CD4-positive, alpha-beta T cell treated with Interferon alpha-2 for 1 hour (primary cell): ENCODE results near the gene MAP4K3.
"Not testable (repeated sequence)": the region's sequence is repeated elsewhere in the genome, so short reads cannot be mapped to it uniquely, and the experiment has no call there.

Experiments
- DNase-seq, 2 donors: peaks; one replicate each; pipeline ENCODE4 v3.0.0-alpha.2; 2020 to 2022

The MAP4K3 gene

DNA sequence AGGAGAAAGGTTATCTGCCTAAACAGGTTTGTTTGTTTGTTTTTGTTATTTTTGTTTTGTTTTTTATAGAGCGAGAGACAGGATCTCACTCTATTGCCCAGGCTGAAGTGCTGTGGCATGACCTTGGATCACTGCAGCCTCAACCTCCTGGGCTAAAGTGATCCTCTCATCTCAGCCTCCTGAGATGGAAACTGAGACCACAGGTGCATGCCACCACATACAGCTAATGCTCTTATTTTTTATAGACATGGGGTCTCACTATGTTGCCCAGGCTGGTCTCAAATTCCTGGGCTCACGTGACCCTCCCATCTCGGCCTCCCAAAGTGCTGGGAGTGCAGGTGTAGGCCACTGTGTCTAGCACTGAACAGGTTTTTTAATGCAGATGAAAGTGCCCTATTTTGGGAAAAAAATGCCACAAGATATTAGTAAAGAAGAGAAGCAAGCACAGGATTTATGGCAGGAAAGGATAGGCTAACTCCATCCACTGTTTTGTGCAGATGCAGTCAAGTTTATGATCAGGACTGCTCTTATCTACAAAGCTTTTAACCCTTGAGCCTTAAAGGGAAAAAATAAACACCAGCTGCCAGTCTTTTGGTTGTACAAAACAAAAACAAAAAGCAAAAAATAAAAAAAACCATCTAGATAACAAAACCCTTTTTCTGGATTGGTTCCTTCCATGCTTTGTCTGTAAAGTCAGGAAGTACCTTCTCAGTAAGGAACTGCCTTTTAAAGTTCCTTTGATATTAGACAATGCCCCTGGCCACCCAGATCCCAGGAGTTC is 29.4 kb downstream of the MAP4K3 start:
- DNase-seq = no peak

- no peak for DNase-seq
These were observed 31.7 kb downstream of the MAP4K3 start for GRCh38 chr2:39405364-39405763.

GRCh38 chr2:39403311-39403710 is 33.8 kb downstream of the MAP4K3 start:
- DNase-seq = no peak

DNA sequence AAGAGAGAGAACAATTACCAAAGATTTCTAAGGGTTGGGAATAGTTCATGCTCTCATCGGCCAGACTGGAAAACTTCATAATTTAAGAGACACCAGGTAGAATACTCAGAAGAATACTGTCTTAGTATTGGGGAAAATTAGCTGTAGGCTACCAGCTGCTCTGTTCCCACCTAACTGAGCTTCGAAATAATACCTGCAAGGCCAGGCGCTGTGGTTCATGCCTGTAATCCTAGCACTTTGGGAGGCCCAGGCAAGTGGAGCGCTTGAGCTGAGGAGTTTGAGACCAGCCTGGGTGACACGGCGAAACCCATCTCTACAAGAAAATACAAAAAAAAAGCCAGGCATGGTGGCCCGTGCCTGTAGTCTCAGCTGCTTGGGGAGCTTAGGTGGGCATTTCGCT is 35.8 kb downstream of the MAP4K3 start:
- no peak for DNase-seq

- DNase-seq = no peak
These were observed 37.5 kb downstream of the MAP4K3 start for GRCh38 chr2:39399570-39399969.

DNA sequence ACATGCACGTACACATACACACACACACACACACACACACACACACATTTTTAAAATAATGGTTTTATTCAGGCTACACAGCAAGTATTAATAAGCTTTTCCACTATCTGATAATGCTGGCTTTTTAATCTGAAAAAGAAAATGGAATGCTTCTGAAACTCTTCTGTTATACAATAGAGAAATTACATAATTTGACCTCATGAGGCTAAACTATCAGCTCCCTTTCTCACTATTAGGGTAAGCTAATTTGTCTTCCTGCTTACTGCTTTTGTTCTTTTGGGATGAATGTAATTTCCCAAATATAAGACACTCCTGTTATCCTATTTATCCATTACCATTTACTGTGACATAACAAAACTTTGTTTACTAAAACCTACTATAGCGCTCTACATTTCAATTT is 41.8 kb downstream of the MAP4K3 start:
- DNase-seq = no peak

- DNase-seq = no peak
These were observed 42.5 kb downstream of the MAP4K3 start for GRCh38 chr2:39394516-39394961.

- no peak for DNase-seq
These were observed 44.4 kb downstream of the MAP4K3 start for GRCh38 chr2:39392672-39393071.

GRCh38 chr2:39390216-39390615 is 46.9 kb downstream of the MAP4K3 start:
- DNase-seq = no peak

- DNase-seq = no peak
These were observed 51.0 kb downstream of the MAP4K3 start for GRCh38 chr2:39386064-39386463.

DNA sequence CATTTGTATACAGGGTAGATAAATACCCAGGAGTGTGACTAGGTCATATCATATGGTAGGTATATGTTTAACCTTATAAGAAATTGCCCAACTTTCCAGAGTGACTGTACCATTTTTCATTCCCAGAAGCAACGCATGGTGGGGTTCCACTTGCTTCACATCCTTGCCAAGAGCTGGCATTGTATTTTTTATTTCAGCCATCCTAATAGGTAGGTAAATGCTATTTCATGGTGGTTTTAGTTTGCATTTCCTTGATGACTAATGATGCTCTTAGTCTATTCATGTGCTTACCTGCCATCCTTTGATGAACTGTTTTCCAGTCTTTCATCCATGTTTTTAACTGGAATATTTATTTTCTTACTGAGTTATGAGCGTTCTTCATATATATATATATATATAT is 51.9 kb downstream of the MAP4K3 start:
- no peak for DNase-seq

GRCh38 chr2:39384071-39384470 is 53.0 kb downstream of the MAP4K3 start:
- DNase-seq = not testable (repeated sequence)

DNA sequence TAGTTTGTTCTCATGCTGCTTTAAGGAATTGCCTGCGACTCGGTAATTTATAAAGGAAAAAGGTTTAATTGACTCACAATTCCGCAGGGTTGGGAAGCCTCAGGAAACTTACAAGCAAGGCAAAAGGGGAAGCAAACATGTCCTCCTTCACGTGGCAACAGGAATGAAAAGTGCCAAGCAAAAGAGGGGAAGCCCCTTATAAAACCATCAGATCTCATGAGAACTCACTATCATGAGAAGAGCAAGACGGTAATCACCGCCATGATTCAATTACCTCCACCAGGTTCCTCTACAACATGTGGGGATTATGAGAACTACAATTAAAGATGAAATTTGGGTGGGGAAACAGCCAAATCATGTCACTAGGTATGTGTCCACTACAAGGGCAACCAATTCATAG is 53.9 kb downstream of the MAP4K3 start:
- no peak for DNase-seq

- no peak for DNase-seq
These were observed 55.4 kb downstream of the MAP4K3 start for GRCh38 chr2:39381653-39382052.

GRCh38 chr2:39380525-39381150 is 56.4 kb downstream of the MAP4K3 start:
- DNase-seq = no peak

GRCh38 chr2:39379643-39380524 is 57.2 kb downstream of the MAP4K3 start:
- peak in 1 of 2 donors; percentile 36 for DNase-seq

DNA sequence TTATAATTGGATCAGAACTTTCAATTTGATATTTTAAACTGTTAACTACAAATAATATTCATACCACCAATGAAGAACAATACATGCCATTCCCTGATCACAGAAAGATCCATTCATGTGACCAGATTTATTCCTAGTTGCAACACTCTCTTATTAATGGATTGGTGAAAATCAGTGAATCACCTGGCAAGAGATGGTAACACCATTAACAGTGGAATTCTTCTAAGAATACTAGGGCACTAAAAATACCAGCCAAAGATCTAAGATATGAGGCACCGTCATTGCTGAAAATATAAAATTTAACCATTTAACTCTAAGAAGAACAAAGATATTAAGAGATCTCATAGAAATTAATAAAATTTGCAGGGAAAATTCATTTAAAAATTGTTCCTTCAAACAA is 58.1 kb downstream of the MAP4K3 start:
- no peak for DNase-seq

DNA sequence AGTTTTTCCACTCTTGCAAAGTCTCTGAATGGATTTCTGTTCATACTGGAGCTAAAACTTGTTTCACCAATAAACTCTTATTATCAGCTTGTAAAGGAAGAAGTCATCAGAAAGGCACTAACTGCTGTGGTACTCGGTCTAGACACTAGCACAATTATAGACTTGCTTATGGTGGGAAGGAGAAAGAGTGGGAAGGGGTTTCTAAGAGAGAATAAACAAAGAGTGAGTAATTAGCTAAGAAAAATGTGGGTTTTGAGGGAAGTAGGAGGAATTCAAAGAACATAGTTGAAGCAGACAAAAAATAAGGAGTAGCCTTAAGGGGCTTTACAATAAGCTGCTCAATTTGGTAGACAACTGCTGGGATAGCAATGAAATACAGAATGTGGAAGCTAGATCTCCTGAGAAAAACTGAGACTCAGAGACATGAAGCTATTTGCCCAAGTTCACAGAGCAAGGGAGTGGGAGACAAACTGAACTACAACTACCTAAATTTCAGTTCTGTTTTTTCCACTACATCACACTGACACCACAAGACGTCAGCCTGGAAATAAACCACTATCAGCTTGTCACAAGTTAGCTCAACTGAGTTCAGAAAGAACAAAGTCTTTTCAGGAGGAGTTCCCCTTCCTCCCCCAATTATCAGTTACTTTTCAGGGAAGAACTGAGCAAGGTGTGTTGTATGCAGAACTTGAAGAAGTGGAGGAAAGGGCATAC is 59.7 kb downstream of the MAP4K3 start:
- peak; percentile 4 to 19 for DNase-seq

GRCh38 chr2:39375917-39376316 is 61.2 kb downstream of the MAP4K3 start:
- no peak for DNase-seq

DNA sequence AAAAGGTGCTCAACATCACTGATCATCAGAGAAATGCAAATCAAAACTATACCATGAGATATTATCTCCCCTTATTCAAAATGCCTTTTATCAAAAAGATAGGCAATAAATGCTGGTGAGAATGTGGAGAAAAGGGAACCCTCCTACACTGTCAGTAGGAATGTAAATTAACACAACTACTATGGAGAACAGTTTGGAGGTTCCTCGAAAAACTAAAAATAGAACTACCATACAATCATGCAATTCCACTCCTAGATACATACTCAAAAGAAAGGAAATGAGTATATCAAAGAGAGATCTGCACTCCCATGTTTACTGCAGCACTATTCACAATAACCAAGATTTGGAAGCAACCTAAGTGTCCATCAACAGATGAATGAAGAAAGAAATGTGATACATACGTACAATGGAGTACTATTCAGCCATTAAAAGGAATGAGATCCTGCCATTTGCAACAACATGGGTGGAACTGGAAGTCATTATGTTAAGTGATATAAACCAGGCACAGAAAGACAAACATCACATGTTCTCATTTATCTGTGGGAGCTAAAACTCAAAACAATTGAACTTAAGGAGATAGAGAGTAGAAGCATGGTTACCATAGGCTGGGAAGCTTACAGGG is 63.8 kb downstream of the MAP4K3 start:
- no peak for DNase-seq

DNA sequence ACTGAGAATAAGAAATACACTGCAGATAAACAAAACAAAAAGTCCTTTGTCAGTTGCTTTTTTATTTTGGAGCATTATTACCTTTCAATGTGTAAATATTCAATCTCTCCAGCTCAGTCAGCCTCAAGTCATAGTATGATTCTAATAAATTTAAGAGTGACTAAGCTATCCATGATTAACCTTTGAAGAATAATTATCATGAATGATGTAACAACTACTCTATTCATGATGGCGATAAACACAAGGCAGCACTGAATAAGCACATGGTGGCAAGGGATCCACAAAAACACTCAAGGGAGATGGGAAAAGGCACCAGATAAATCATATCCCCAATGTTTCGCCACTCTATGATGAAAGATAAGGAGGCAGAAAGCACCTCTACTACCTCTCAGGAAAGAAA is 67.0 kb downstream of the MAP4K3 start:
- no peak for DNase-seq

GRCh38 chr2:39368846-39369245 is 68.2 kb downstream of the MAP4K3 start:
- no peak for DNase-seq
